GM12801 (cell line): ENCODE results near the gene CORO2A.

Experiments
- CTCF ChIP-seq: IDR thresholded peaks from one replicate; pipeline ENCODE4 v1.5.1; 2011; ENCODE audit warnings: control low read depth; ENCODE audit not compliant: insufficient read length; ENCODE audit errors: extremely low read depth

The CORO2A gene

GRCh38 chr9:98201102-98201501, 8.7 kb upstream of the CORO2A start:
- no peak for TF ChIP-seq CTCF

- TF ChIP-seq CTCF: no peak
These were observed 7.1 kb upstream of the CORO2A start for GRCh38 chr9:98199388-98200033.

- no peak for TF ChIP-seq CTCF
These were observed 3.2 kb upstream of the CORO2A start for GRCh38 chr9:98195671-98196070.

- no peak for TF ChIP-seq CTCF
These were observed 1.0 kb upstream of the CORO2A start for GRCh38 chr9:98193336-98193944.

GRCh38 chr9:98191671-98192502, 550 bp downstream of the CORO2A start:
- no peak for TF ChIP-seq CTCF

- TF ChIP-seq CTCF: no peak
These were observed 1.2 kb downstream of the CORO2A start for GRCh38 chr9:98191181-98191608.

GRCh38 chr9:98190757-98191105, 1.7 kb downstream of the CORO2A start:
- no peak for TF ChIP-seq CTCF
